GM19043 (cell line): ENCODE results near the gene TDP2.

Experiments
- ATAC-seq: cut with Tn5 transposase; IDR thresholded peaks from one replicate; pipeline ENCODE4 v1.9.1; 2021; ENCODE audit warnings: low read depth; ENCODE audit not compliant: unreplicated experiment

TDP2 gene

DNA sequence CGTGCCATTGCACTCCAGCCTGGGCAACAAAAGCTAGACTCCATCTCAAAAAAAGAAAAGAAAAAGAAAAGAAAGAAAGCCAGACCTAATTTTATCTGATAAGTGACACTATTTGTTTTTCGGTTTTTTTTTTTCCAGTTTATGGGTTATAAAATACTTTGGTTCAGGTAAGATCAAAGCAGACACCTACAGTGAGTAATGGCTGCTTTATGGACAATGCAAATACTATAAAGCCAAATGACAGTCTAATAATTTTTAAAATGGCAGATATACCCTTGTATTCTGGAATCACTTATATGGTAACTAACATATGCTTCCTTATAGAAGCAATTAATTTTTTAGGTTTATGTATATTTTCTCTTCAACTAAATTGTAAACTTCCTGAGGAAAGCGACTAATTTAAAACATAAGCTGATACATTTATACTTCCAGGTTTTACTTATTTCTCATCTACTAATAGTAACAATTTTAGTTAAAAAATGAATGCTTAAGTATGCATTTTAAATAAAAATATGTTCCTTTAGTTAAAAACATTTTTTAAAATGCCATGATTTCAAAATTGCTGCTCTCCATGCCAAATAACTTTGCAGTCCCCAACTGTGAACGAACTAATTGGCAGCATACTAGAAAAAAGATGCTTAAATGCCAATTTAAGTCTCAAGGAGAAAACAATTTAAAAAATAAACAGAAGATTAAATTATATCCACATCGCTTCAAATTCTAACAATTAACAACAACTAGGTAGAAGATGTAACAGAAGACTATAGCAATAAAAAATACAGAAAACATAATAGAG lies 59.2 kb downstream of the TDP2 start:
- ATAC-seq: no peak

DNA sequence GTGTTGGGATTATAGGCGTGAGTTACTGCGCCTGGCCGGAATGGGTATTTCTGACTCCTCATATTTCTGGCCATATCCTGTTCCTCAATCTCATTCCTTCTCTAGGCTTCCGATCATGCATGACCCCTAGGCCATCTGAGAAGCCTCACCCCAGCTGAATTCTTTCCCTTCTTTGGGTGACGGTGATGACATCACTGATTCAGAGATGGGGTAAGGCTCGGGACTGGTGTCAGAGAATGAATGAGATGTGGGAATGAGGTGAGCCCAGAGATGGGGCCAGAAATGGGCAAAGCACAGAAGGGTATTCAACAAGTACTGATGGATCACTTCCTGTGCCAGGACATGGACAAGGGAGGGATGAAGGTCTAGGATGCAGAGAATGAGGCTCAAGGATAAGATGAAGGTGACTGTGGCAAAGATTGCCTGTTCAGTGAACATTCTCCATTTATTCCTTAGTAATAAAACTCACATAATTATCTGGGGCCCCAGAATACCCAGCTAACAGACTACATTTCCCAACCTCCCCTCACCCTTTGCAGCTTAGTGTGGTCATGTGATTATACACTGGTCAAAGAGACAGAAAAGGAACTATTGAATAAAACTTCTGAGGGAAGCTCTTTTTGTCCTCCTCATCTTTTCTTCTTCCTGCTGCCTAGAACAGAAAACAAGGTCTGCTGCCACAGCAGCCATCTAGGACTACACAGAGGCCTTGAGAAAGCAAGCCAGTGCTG lies 60.3 kb downstream of the TDP2 start:
- ATAC-seq: no peak

DNA sequence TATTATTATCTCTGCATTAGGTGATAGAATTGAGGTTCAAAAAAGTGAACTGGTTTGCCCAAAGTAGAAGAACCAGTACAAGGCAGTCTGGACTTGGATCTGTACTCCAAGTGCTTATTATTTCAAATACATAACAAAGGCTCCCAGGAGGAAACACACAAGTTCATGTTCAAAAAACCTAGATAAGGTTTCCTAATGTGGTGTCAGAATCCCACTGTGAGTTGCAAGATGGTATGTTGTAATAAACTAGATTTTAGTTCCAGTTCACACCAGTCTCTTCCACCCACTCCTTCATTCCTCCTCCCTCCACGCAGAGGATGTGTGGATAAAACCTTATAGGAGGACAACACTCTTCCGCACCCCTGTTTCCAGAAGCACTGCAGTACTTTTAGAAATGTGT lies 63.5 kb downstream of the TDP2 start:
- ATAC-seq: no peak

GRCh38 chr6:24600903-24601302 lies 65.8 kb downstream of the TDP2 start:
- ATAC-seq: no peak
